Bronchus fibroblast of lung (primary cell): ENCODE measurements around the gene OR10G4. TPM values are rescaled to one million over a fixed set of nuclear protein-coding genes. Genes with fewer than 3 reads are reported as not detected.

Experiments
- total RNA-seq: library from RNA; depleted of rRNA; stranded (reverse); fragments of >200 nt; gene quantifications from 2 replicates; pipeline ENCODE4 v1.2.3, GENCODE V29; 2015

The OR10G4 gene
- not detected in 2 replicates for total RNA-seq

GRCh38 chr11:124012697-124013096 is at the start of gene OR10G4:
TSS of gene OR10G4 (plus strand) at chr11:124012997. CDS start at chr11:124015575, 2,578 bp downstream.

GRCh38 chr11:123977731-123978347 is 35.0 kb upstream of the OR10G4 start, which contains the start of gene OR10S1:
TSS of gene OR10S1 (minus strand) at chr11:123977781. CDS start at chr11:123977664, 117 bp downstream.

GRCh38 chr11:123995119-123995518 is 17.7 kb upstream of the OR10G4 start, which contains the start of gene OR10G6:
TSS of gene OR10G6 (minus strand) at chr11:123995161. CDS start at chr11:123995161, 0 bp downstream.

GRCh38 chr11:124026498-124026897 is 13.7 kb downstream of the OR10G4 start, which contains the start of gene OR10G8:
TSS of gene OR10G8 (plus strand) at chr11:124026798. CDS start at chr11:124029623, 2,825 bp downstream.

GRCh38 chr11:124041254-124041653 is 28.5 kb downstream of the OR10G4 start, which contains the start of gene OR10G7:
TSS of gene OR10G7 (minus strand) at chr11:124041325. CDS start at chr11:124039001, 2,324 bp downstream.

Other genes starting within 250 kb of the OR10G4 start
- gene OR6M1, start 206.6 kb upstream of the OR10G4 start, total RNA-seq: not detected in 2 replicates
- gene TMEM225, start 127.3 kb upstream of the OR10G4 start, total RNA-seq: not detected in 2 replicates
- gene OR8D4, start 110.8 kb upstream of the OR10G4 start, total RNA-seq: not detected in 2 replicates
- gene OR4D5, start 73.4 kb upstream of the OR10G4 start, total RNA-seq: not detected in 2 replicates
- not detected in 2 replicates for gene OR6T1, start 69.2 kb upstream of the OR10G4 start, total RNA-seq
- not detected in 2 replicates for gene OR10S1, start 35.2 kb upstream of the OR10G4 start, total RNA-seq
- not detected in 2 replicates for gene OR10G6, start 17.8 kb upstream of the OR10G4 start, total RNA-seq
- not detected in 2 replicates for gene OR10G9, start 10.0 kb downstream of the OR10G4 start, total RNA-seq
- not detected in 2 replicates for gene OR10G8, start 13.8 kb downstream of the OR10G4 start, total RNA-seq
- not detected in 2 replicates for gene OR10G7, start 28.3 kb downstream of the OR10G4 start, total RNA-seq
- 21.0 and 23.5 TPM in 2 replicates for gene VWA5A, start 102.5 kb downstream of the OR10G4 start, total RNA-seq
- gene OR10D3, start 170.3 kb downstream of the OR10G4 start, total RNA-seq: not detected in 2 replicates
- not detected in 2 replicates for gene OR8G1, start 228.1 kb downstream of the OR10G4 start, total RNA-seq
- gene OR8G5, start 243.4 kb downstream of the OR10G4 start, total RNA-seq: not detected in 2 replicates